ENCODE data around the gene CEL. TPM values are rescaled to one million over a fixed set of nuclear protein-coding genes. Genes with fewer than 3 reads are reported as not detected.

CEL gene
- total RNA-seq, 2 donors from 2014 or later = 1.7 to 2.8 TPM

GRCh38 chr9:133104718-133105460, 43.1 kb downstream of the CEL start:
- TF ChIP-seq CTCF (IDR thresholded peaks at IDR 0.05) = no peak
- no peak for TF ChIP-seq POLR2A (IDR thresholded peaks at IDR 0.05)
- TF ChIP-seq POLR2AphosphoS5 (IDR thresholded peaks at IDR 0.05) = no peak
- Histone ChIP-seq H3K36me3 (peaks cover 33 to 51% of the 10 kb centered on the region in 2 donors), H3K9me3 (no peaks in the 10 kb centered on the region), H3K4me1 (replicated peaks) (no peaks in the 10 kb centered on the region), H3K27me3 (replicated peaks; ENCODE audit: insufficient read depth) (no peaks in the 10 kb centered on the region), H3K27ac (no peak overlapping the region), H3K4me3 (no peak overlapping the region)
- 79% methylated on average over 15 of the region's 15 CpGs for WGBS
- DNase-seq (ENCODE audit: low spot score) = no peak
- intact Hi-C loops (cut with DNase I) = loop anchor here (1.0 kb wide), 1 partner anchor 40 kb away; no protein-coding TSS in a partner anchor

- no peak overlapping the region for H3K4me3 ChIP-seq
- no peaks in the 10 kb centered on the region for H3K27me3 ChIP-seq (replicated peaks; ENCODE audit: insufficient read depth)
- intact Hi-C loops (cut with DNase I) = no loop called here
- 82% methylated on average over 7 of the region's 7 CpGs for WGBS
- TF ChIP-seq POLR2AphosphoS5 (IDR thresholded peaks at IDR 0.05) = no peak
- TF ChIP-seq POLR2A (IDR thresholded peaks at IDR 0.05) = no peak
- TF ChIP-seq CTCF (IDR thresholded peaks at IDR 0.05) = no peak
- H3K9me3 ChIP-seq = no peaks in the 10 kb centered on the region
- H3K27ac ChIP-seq = no peak overlapping the region
- no peak for DNase-seq (ENCODE audit: low spot score)
- peaks cover 33 to 45% of the 10 kb centered on the region in 2 donors for H3K36me3 ChIP-seq
- no peaks in the 10 kb centered on the region for H3K4me1 ChIP-seq (replicated peaks)
These were observed 43.6 kb downstream of the CEL start for GRCh38 chr9:133105461-133105770.

GRCh38 chr9:133106511-133107244, 44.9 kb downstream of the CEL start:
- WGBS = 91% methylated on average over 17 of the region's 17 CpGs
- intact Hi-C loops (cut with DNase I) = no loop called here

GRCh38 chr9:133107245-133107722, 45.5 kb downstream of the CEL start:
- Histone ChIP-seq H3K27ac (no peak overlapping the region), H3K4me3 (no peak overlapping the region), H3K36me3 (peaks cover 22 to 34% of the 10 kb centered on the region in 2 donors), H3K9me3 (no peaks in the 10 kb centered on the region), H3K27me3 (replicated peaks; ENCODE audit: insufficient read depth) (no peaks in the 10 kb centered on the region), H3K4me1 (replicated peaks) (no peaks in the 10 kb centered on the region)
- no peak for DNase-seq (ENCODE audit: low spot score)
- TF ChIP-seq POLR2AphosphoS5 (IDR thresholded peaks at IDR 0.05) (no peak), CTCF (IDR thresholded peaks at IDR 0.05) (no peak), POLR2A (IDR thresholded peaks at IDR 0.05) (no peak)
- WGBS = 83% methylated on average over 13 of the region's 13 CpGs
- intact Hi-C loops (cut with DNase I) = no loop called here

More at GRCh38 chr9:133106511-133107244, 44.9 kb downstream of the CEL start:
- no peak overlapping the region for H3K27ac ChIP-seq
- no peak for DNase-seq (ENCODE audit: low spot score)
- no peaks in the 10 kb centered on the region for H3K4me1 ChIP-seq (replicated peaks)
- H3K27me3 ChIP-seq (replicated peaks; ENCODE audit: insufficient read depth) = no peaks in the 10 kb centered on the region
- no peak overlapping the region for H3K4me3 ChIP-seq
- peaks cover 29 to 37% of the 10 kb centered on the region in 2 donors for H3K36me3 ChIP-seq
- TF ChIP-seq POLR2AphosphoS5 (IDR thresholded peaks at IDR 0.05) (no peak), POLR2A (IDR thresholded peaks at IDR 0.05) (no peak), CTCF (IDR thresholded peaks at IDR 0.05) (no peak)
- no peaks in the 10 kb centered on the region for H3K9me3 ChIP-seq

All from prostate gland (tissue), 2 donors.